ENCODE measurements around the gene ARHGAP42. TPM values are rescaled to one million over a fixed set of nuclear protein-coding genes. Genes with fewer than 3 reads are reported as not detected.

Gene ARHGAP42
- total RNA-seq, 1 donor, result 16.8 TPM

GRCh38 chr11:100800202-100800601 lies 113.1 kb downstream of the ARHGAP42 start:
- peak; percentile 26 for DNase-seq (ENCODE audit: low read depth)
- TF ChIP-seq, protein P1, sequence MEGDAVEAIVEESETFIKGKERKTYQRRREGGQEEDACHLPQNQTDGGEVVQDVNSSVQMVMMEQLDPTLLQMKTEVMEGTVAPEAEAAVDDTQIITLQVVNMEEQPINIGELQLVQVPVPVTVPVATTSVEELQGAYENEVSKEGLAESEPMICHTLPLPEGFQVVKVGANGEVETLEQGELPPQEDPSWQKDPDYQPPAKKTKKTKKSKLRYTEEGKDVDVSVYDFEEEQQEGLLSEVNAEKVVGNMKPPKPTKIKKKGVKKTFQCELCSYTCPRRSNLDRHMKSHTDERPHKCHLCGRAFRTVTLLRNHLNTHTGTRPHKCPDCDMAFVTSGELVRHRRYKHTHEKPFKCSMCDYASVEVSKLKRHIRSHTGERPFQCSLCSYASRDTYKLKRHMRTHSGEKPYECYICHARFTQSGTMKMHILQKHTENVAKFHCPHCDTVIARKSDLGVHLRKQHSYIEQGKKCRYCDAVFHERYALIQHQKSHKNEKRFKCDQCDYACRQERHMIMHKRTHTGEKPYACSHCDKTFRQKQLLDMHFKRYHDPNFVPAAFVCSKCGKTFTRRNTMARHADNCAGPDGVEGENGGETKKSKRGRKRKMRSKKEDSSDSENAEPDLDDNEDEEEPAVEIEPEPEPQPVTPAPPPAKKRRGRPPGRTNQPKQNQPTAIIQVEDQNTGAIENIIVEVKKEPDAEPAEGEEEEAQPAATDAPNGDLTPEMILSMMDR (IDR thresholded peaks at IDR 0.05; ENCODE audit: insufficient read depth, low read depth, low read length), result no peak

GRCh38 chr11:100801225-100801999 lies 114.3 kb downstream of the ARHGAP42 start:
- TF ChIP-seq, protein P1 (IDR thresholded peaks at IDR 0.05; ENCODE audit: insufficient read depth, low read depth, low read length), result no peak
- no peak overlapping the region for H3K4me3 ChIP-seq (ENCODE audit: low read depth, low read length)
- no peak for DNase-seq (ENCODE audit: low read depth)

More at GRCh38 chr11:100800202-100800601, 113.1 kb downstream of the ARHGAP42 start:
- no peak overlapping the region for H3K4me3 ChIP-seq (ENCODE audit: low read depth, low read length)

GRCh38 chr11:100805506-100806199 lies 118.6 kb downstream of the ARHGAP42 start:
- DNase-seq (ENCODE audit: low read depth), result no peak
- H3K4me3 ChIP-seq (ENCODE audit: low read depth, low read length), result no peak overlapping the region
- TF ChIP-seq, protein P1 (IDR thresholded peaks at IDR 0.05; ENCODE audit: insufficient read depth, low read depth, low read length), result no peak

DNA sequence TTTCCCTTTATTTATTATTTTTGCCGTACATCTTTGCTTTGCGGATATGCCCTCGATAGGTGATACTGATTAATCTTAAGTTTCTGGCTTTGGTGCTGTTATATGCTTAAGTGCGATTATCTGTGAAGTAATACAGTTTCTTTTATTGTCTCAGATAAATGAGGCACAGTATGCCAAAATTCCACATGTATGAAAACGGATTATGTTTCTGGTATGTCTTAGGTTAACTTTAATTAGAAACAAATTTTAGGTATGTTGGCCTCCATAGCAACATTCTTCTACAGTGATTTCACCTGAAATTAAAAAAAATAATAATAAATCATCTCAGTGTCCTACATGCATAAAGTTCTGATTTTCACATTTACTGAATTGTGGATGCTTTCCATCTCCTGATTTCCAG lies 119.2 kb downstream of the ARHGAP42 start:
- TF ChIP-seq, protein P1 (IDR thresholded peaks at IDR 0.05; ENCODE audit: insufficient read depth, low read depth, low read length), result no peak
- DNase-seq (ENCODE audit: low read depth), result no peak
- H3K4me3 ChIP-seq (ENCODE audit: low read depth, low read length), result no peak overlapping the region

GRCh38 chr11:100808904-100809491 lies 121.9 kb downstream of the ARHGAP42 start:
- peak; percentile 92 for DNase-seq (ENCODE audit: low read depth)
- no peak overlapping the region for H3K4me3 ChIP-seq (ENCODE audit: low read depth, low read length)
- TF ChIP-seq, protein P1 (IDR thresholded peaks at IDR 0.05; ENCODE audit: insufficient read depth, low read depth, low read length), result no peak

DNA sequence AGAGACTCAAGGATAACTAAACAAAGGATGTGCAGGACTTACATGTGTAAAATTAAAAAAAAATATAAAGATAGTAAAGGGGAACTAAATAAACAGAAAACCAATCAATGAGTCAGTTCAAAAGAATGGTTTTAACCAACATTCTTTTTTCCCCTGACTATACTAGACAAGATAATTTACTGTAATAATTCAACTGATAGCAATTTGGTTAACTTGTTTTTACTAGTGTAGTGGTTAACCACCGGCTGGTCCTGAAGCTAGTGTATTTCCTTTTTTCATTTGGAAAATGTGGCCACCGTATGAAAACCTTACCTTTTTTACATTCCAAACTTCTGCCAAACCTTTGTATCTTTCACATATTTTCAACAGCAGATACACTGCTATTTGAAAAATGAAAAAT lies 123.1 kb downstream of the ARHGAP42 start:
- peak; percentile 71 for DNase-seq (ENCODE audit: low read depth)
- H3K4me3 ChIP-seq (ENCODE audit: low read depth, low read length), result no peak overlapping the region
- TF ChIP-seq, protein P1 (IDR thresholded peaks at IDR 0.05; ENCODE audit: insufficient read depth, low read depth, low read length), result no peak

Data from fibroblast of villous mesenchyme (primary cell).